Mesendoderm (in vitro differentiated cells): ENCODE results near the gene SDR42E2. TPM values are rescaled to one million over a fixed set of nuclear protein-coding genes. Genes with fewer than 3 reads are reported as not detected.

ENCODE experiments used
- DNase-seq: peaks from one replicate; pipeline ENCODE4 v3.0.0; 2013
- H2AK5ac ChIP-seq: 2 replicates; pipeline ENCODE4 v1.6.1; 2013; ENCODE audit warnings: low read length, inconsistent platforms
- H2BK120ac ChIP-seq: 2 replicates; pipeline ENCODE4 v1.6.1; 2013; ENCODE audit warnings: low read depth, mild to moderate bottlenecking, low read length, moderate library complexity, mixed read lengths
- H2BK15ac ChIP-seq: replicated peaks from 2 replicates; pipeline ENCODE4 v1.6.1; 2013; ENCODE audit warnings: low read depth, mild to moderate bottlenecking, moderate library complexity
- H2BK5ac ChIP-seq: 2 replicates; pipeline ENCODE4 v1.6.1; 2013; ENCODE audit warnings: low read length, inconsistent platforms
- H3K18ac ChIP-seq: 2 replicates; pipeline ENCODE4 v1.6.1; 2013; ENCODE audit warnings: mild to moderate bottlenecking, low read length, mixed read lengths
- H3K23ac ChIP-seq: one replicate; pipeline ENCODE4 v1.6.1; 2013; ENCODE audit warnings: low read length
- H3K27ac ChIP-seq: 2 replicates; pipeline ENCODE4 v1.5.1; 2013; ENCODE audit warnings: low read depth, mild to moderate bottlenecking, inconsistent platforms, low read length, moderate library complexity
- H3K27me3 ChIP-seq: 2 replicates; pipeline ENCODE4 v1.6.1; 2013; ENCODE audit warnings: low read length, control low read depth, mild to moderate bottlenecking, inconsistent platforms; ENCODE audit not compliant: insufficient read depth, poor library complexity
- H3K36me3 ChIP-seq: 2 replicates; pipeline ENCODE4 v1.6.1; 2013; ENCODE audit warnings: low read length, inconsistent platforms; ENCODE audit not compliant: control insufficient read depth, insufficient read depth
- H3K4ac ChIP-seq: one replicate; pipeline ENCODE4 v1.6.1; 2013; ENCODE audit warnings: low read depth, mild to moderate bottlenecking, low read length, moderate library complexity
- H3K4me1 ChIP-seq: 2 replicates; pipeline ENCODE4 v1.6.1; 2013; ENCODE audit warnings: low read depth, low read length, inconsistent platforms; ENCODE audit not compliant: control insufficient read depth
- H3K4me2 ChIP-seq: 2 replicates; pipeline ENCODE4 v1.6.1; 2013; ENCODE audit warnings: low read length
- H3K4me3 ChIP-seq: 2 replicates; pipeline ENCODE4 v1.5.1; 2013; ENCODE audit warnings: mild to moderate bottlenecking, low read length
- H3K56ac ChIP-seq: one replicate; pipeline ENCODE4 v1.6.1; 2013; ENCODE audit warnings: low read length
- H3K79me1 ChIP-seq: 2 replicates; pipeline ENCODE4 v1.6.1; 2013; ENCODE audit warnings: low read length, inconsistent platforms
- H3K79me2 ChIP-seq: 2 replicates; pipeline ENCODE4 v1.6.1; 2013; ENCODE audit warnings: mild to moderate bottlenecking, low read length; ENCODE audit not compliant: control insufficient read depth, insufficient read depth
- H3K9ac ChIP-seq: 2 replicates; pipeline ENCODE4 v1.6.1; 2013; ENCODE audit warnings: low read length, inconsistent platforms
- H4K5ac ChIP-seq: one replicate; pipeline ENCODE4 v1.6.1; 2013; ENCODE audit warnings: low read length
- H4K8ac ChIP-seq: one replicate; pipeline ENCODE4 v1.6.1; 2013; ENCODE audit warnings: low read depth, mild to moderate bottlenecking, control low read depth, low read length, moderate library complexity
- WGBS: extraction: QIAGEN DNeasy Blood & Tissue Kit; methylation state at CpG from one replicate; pipeline ENCODE4 v1.1.7; 2013; ENCODE audit warnings: low lambda C conversion rate, missing lambda C conversion rate; ENCODE audit not compliant: insufficient coverage; ENCODE audit errors: extremely low coverage; 5-methylcytosine and 5-hydroxymethylcytosine counted together
- polyA plus RNA-seq, 2 experiments: library from polyadenylated mRNA; stranded (reverse); fragments of 200-250 nt; gene quantifications; one replicate each; pipeline ENCODE4 v1.2.3, GENCODE V29; 2013

SDR42E2 gene
- polyA plus RNA-seq (2013, experiment 1 of 2) = 0.01 TPM
- 0.03 TPM for polyA plus RNA-seq (2013, experiment 2 of 2)

GRCh38 chr16:22161999-22162655 lies at the start of gene SDR42E2:
Gene SDR42E2 (plus strand): TSS chr16:22162506. CDS start chr16:22165583, 3,077 bp downstream.
- H3K18ac ChIP-seq = no peak within 1 kb of the TSS

GRCh38 chr16:22116095-22116700 lies 46.1 kb upstream of the SDR42E2 start:
- no peak overlapping the region for H4K8ac ChIP-seq
- no peak overlapping the region for H3K9ac ChIP-seq
- no peak overlapping the region for H3K27ac ChIP-seq
- WGBS = no CpG with 5 or more reads among the region's 2 CpGs
- H3K56ac ChIP-seq = no peak overlapping the region
- no peaks in the 10 kb centered on the region for H3K4me1 ChIP-seq
- no peak overlapping the region for H2BK120ac ChIP-seq
- H3K36me3 ChIP-seq = no peaks in the 10 kb centered on the region
- H2BK15ac ChIP-seq = no peak overlapping the region
- H3K79me1 ChIP-seq = no peaks in the 10 kb centered on the region
- no peak overlapping the region for H3K4ac ChIP-seq
- no peak overlapping the region for H4K5ac ChIP-seq
- DNase-seq = no peak
- no peak overlapping the region for H3K23ac ChIP-seq
- H3K27me3 ChIP-seq = no peaks in the 10 kb centered on the region
- no peak overlapping the region for H3K4me3 ChIP-seq
- no peak overlapping the region for H2BK5ac ChIP-seq
- no peak overlapping the region for H3K4me2 ChIP-seq
- H3K18ac ChIP-seq = no peak overlapping the region
- no peak overlapping the region for H2AK5ac ChIP-seq
- no peaks in the 10 kb centered on the region for H3K79me2 ChIP-seq

More at GRCh38 chr16:22161999-22162655, at the start of gene SDR42E2:
- no peak within 1 kb of the TSS for H3K27ac ChIP-seq
- H3K23ac ChIP-seq = no peak within 1 kb of the TSS
- H3K4me1 ChIP-seq = no peaks in the 10 kb centered on the region
- no peaks in the 10 kb centered on the region for H3K79me2 ChIP-seq
- no peak within 1 kb of the TSS for H3K56ac ChIP-seq
- peak within 1 kb of the TSS; percentile 25 for H3K4me2 ChIP-seq
- no peaks in the 10 kb centered on the region for H3K27me3 ChIP-seq
- H4K5ac ChIP-seq = no peak within 1 kb of the TSS
- H2BK120ac ChIP-seq = no peak within 1 kb of the TSS
- H3K36me3 ChIP-seq = no peaks in the 10 kb centered on the region
- H3K4me3 ChIP-seq = no peak within 1 kb of the TSS
- no CpG with 5 or more reads among the region's 40 CpGs for WGBS
- peak within 1 kb of the TSS; percentile 24 for H3K9ac ChIP-seq
- H4K8ac ChIP-seq = no peak within 1 kb of the TSS
- H2BK15ac ChIP-seq = no peak within 1 kb of the TSS
- DNase-seq = peak; percentile 60
- no peak within 1 kb of the TSS for H2AK5ac ChIP-seq
- no peak within 1 kb of the TSS for H3K4ac ChIP-seq
- no peaks in the 10 kb centered on the region for H3K79me1 ChIP-seq
- no peak within 1 kb of the TSS for H2BK5ac ChIP-seq

GRCh38 chr16:22117609-22118008 lies 44.7 kb upstream of the SDR42E2 start:
- H3K27me3 ChIP-seq = no peaks in the 10 kb centered on the region
- no peak overlapping the region for H4K8ac ChIP-seq
- H3K9ac ChIP-seq = no peak overlapping the region
- no peaks in the 10 kb centered on the region for H3K36me3 ChIP-seq
- no peak overlapping the region for H3K4me3 ChIP-seq
- no peak overlapping the region for H3K27ac ChIP-seq
- H3K4me2 ChIP-seq = no peak overlapping the region
- H3K4me1 ChIP-seq = no peaks in the 10 kb centered on the region
- H3K79me2 ChIP-seq = no peaks in the 10 kb centered on the region
- H3K23ac ChIP-seq = no peak overlapping the region
- H2BK15ac ChIP-seq = no peak overlapping the region
- no peak for DNase-seq
- H3K56ac ChIP-seq = no peak overlapping the region
- no peak overlapping the region for H2AK5ac ChIP-seq
- H2BK120ac ChIP-seq = no peak overlapping the region
- no peaks in the 10 kb centered on the region for H3K79me1 ChIP-seq
- no peak overlapping the region for H3K4ac ChIP-seq
- no peak overlapping the region for H3K18ac ChIP-seq
- WGBS = no CpG with 5 or more reads among the region's 2 CpGs
- H2BK5ac ChIP-seq = no peak overlapping the region
- H4K5ac ChIP-seq = no peak overlapping the region

GRCh38 chr16:22120440-22120839 lies 41.9 kb upstream of the SDR42E2 start:
- Histone ChIP-seq H3K9ac (no peak overlapping the region), H3K36me3 (no peaks in the 10 kb centered on the region), H3K27me3 (no peaks in the 10 kb centered on the region), H3K18ac (no peak overlapping the region), H3K23ac (no peak overlapping the region), H3K4me3 (no peak overlapping the region), H4K5ac (no peak overlapping the region), H3K4me1 (no peaks in the 10 kb centered on the region), H3K79me1 (no peaks in the 10 kb centered on the region), H3K4ac (no peak overlapping the region), H2BK5ac (no peak overlapping the region), H2BK120ac (no peak overlapping the region), H2BK15ac (no peak overlapping the region), H2AK5ac (no peak overlapping the region), H3K79me2 (no peaks in the 10 kb centered on the region), H3K4me2 (no peak overlapping the region), H3K27ac (no peak overlapping the region), H4K8ac (no peak overlapping the region), H3K56ac (no peak overlapping the region)
- no CpG with 5 or more reads among the region's 3 CpGs for WGBS
- DNase-seq = peak; percentile 22

GRCh38 chr16:22122239-22122638 lies 40.1 kb upstream of the SDR42E2 start:
- Histone ChIP-seq H3K4ac (no peak overlapping the region), H2AK5ac (no peak overlapping the region), H3K4me2 (no peak overlapping the region), H4K5ac (no peak overlapping the region), H3K9ac (no peak overlapping the region), H3K4me1 (no peaks in the 10 kb centered on the region), H3K56ac (no peak overlapping the region), H3K27me3 (no peaks in the 10 kb centered on the region), H3K4me3 (no peak overlapping the region), H3K79me1 (no peaks in the 10 kb centered on the region), H3K79me2 (no peaks in the 10 kb centered on the region), H3K27ac (no peak overlapping the region), H2BK15ac (no peak overlapping the region), H2BK5ac (no peak overlapping the region), H4K8ac (no peak overlapping the region), H3K36me3 (no peaks in the 10 kb centered on the region), H3K18ac (no peak overlapping the region), H2BK120ac (no peak overlapping the region), H3K23ac (no peak overlapping the region)
- DNase-seq = no peak

- Histone ChIP-seq H3K4me3 (no peak overlapping the region), H3K23ac (no peak overlapping the region), H2AK5ac (no peak overlapping the region), H2BK5ac (no peak overlapping the region), H3K9ac (no peak overlapping the region), H4K8ac (no peak overlapping the region), H3K18ac (no peak overlapping the region), H4K5ac (no peak overlapping the region), H3K27me3 (no peaks in the 10 kb centered on the region), H3K4ac (no peak overlapping the region), H3K56ac (no peak overlapping the region), H2BK120ac (no peak overlapping the region), H3K79me2 (no peaks in the 10 kb centered on the region), H3K79me1 (no peaks in the 10 kb centered on the region), H3K36me3 (no peaks in the 10 kb centered on the region), H2BK15ac (no peak overlapping the region), H3K27ac (no peak overlapping the region), H3K4me2 (no peak overlapping the region), H3K4me1 (no peaks in the 10 kb centered on the region)
- no CpG with 5 or more reads among the region's 3 CpGs for WGBS
- DNase-seq = peak; percentile 36
Measured at GRCh38 chr16:22123146-22123545, 39.2 kb upstream of the SDR42E2 start.
